Stimulated activated CD4-positive, alpha-beta T cell treated with anti-CD3 and anti-CD28 coated beads, Interleukin-2, amount 100 ng/mL, for 24 hours (primary cell): ENCODE results near the gene DHRS7.

Source experiments
- DNase-seq, 2 donors: peaks; one replicate each; pipeline ENCODE4 v3.0.0-alpha.2; 2020

The DHRS7 gene

GRCh38 chr14:60184905-60185555 lies 19.8 kb upstream of the DHRS7 start:
- DNase-seq: no peak

DNA sequence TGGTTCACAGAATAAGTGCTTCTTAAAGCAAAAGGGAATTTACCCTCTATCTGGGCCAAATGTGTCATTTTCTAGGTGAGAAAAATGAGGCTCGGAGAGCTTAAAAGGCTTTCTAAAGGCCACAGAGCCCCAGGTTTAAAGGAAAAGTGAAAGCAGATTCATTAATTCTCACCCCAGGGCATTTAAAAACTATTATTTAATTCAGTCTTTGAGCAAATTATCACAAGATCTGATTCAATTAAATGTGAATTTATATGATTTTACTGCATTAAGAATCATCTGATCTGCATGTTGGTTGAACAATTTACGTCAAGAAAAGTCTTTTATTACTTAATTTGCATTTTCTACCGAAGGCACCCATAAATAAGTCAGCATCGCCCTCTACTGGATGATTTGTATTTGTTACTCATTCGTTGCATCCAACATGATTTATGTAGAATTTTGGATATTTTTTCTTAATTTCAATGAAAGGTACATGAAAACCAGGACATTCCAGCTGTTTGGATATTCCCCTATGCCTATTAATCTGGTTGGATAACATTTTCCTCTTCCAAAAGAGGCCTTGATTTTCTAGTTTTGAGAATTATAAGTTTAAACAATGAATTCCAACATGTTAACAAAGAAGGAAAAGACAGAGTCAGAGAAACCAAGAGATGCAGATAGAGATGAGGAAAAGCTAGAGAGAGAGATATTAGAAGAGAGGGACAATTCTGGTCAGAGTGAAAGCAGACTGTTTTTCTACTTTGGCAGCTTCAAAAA lies 19.1 kb upstream of the DHRS7 start:
- no peak for DNase-seq

- DNase-seq: no peak
Measured at GRCh38 chr14:60183741-60184140, 18.5 kb upstream of the DHRS7 start.

DNA sequence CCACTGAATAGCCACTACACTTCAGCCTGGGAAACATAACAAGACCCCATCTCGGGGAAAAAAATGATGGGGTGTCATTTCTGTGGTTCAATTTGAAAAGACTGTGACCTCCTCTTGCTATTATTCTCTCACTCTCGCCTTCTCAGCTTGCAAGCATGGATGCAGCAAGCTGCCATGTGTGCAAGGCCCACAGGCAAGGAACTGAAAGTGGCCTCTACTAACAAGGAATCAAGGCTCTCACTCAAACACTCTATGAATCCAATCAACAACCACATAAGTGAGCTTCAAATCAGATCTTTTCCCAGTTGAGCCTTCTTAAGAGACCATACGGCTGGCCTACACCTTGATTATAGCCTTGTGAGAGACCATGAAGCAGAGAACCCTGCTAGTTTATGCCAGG lies 17.9 kb upstream of the DHRS7 start:
- DNase-seq: no peak

DNA sequence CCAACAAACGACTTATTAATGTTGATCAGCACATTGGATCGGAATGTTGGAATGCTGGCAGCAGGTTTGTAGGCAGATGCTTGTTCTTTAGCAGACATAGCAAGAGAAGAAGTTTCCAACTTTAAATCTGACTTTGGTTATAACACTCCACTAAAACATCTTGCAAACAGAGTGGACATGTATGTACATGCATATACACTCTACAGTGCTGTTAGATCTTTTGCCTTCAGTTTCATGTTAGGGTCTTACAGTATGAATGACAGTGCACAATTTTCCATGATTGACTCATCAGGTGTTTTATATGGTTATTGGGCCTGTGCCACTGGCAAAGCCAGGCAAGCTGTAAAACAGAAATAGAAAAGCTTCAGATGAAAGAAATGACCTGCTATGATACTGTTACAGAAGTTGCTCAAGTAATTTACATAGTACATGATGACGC lies 14.3 kb upstream of the DHRS7 start:
- DNase-seq: no peak

DNA sequence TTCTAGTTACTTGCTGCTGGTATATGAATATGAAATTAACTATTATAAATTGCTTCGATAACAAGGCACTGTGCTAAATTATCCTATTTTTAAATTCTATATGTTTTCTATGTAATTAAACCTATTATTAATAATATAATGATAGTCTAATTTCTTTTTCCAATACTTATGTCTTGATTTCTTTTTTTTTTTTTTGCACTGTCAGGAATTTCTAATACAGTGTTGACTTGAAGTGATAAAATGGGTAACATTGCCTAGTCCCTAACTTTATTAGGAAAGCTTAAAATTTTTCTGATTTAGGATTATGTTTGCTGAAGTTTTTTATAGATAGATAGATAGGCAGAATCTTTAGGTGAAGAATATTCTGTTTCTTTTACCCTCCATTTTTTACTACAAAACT lies 13.6 kb upstream of the DHRS7 start:
- DNase-seq: no peak

GRCh38 chr14:60178164-60178563 lies 13.0 kb upstream of the DHRS7 start:
- DNase-seq: no peak

- no peak for DNase-seq
Measured at GRCh38 chr14:60175255-60175902, 10.2 kb upstream of the DHRS7 start.

DNA sequence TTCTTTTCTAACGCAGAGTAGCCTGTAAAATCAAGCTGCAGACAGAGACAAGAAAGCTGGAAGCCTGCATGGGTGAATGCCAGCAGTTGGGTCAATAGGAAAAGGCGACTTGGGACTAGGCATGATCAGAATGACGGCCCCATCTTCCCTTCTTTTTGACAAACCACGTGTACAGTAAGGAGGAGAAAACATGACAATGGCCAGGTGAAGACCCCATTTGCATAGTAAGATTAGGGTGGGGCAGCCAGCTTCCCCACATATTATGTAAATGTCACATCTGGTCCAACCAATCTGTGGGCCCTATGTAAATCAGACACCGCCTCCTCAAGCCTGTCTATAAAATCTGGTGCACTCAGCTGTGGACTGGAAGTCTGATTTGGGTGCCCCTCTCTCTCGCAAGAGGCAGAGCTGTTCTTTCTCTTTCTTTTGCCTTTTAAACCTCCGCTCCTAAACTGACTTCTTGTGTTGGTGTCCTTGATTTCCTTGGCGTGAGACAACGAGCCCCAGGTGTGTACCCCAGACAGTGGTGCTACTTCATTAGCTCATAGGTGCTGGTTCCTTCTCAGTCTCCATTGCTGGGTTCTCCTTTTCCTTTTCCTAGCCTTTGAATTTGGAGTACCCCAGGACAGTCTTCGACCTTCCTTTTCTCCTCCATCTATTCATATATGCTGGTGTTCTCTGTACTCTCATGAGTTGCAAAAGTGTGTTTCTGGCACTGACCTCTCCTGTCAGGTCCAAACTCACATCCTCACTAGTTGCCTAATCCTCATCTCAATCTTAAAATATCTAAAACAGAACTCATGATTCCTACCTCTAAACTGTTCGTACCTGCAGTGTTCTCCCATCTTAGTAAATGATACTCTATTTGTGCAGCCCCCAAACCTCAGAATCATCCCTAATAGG lies 9.4 kb upstream of the DHRS7 start:
- no peak for DNase-seq

DNA sequence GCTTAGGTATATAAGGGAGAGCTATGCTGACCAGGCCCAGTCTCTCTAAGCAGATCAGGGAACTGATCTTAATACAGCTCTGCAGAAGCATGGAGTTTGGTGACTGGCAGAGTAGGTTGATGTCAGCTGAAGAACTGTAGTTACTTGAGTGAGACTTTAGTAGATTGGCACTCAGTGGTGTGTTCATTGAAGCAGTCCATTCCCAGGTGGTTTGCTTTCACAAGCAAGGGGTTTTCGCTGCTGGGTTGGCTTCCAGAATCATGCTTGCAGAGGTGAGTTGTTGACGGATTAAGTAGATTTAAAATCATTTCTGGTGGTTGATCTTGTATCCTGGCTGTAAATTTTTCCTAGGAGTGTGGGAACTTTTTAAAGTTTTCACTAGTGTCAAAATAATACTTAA lies 6.5 kb upstream of the DHRS7 start:
- no peak for DNase-seq

DNA sequence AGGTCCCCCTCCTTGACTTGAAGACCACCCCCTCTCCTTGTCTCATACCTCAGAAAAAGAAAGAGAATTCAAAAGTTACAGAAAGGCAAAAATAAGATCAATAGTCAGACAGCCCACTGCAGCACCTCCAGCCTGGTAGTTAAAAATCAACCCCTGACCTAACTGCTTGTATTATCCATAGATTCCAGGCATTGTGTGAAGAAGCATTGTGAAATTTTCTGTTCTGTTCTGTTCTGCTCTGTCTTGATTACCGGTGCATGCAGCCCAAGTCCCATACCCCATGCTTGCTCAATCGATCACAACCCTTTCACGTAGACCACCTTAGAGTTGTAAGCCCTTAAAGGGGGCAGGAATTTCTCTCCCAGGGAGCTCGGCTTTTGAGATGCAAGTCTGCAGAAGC lies 5.8 kb upstream of the DHRS7 start:
- no peak for DNase-seq

- no peak for DNase-seq
Measured at GRCh38 chr14:60169722-60170121, 4.5 kb upstream of the DHRS7 start.

- DNase-seq: no peak
Measured at GRCh38 chr14:60166142-60166541, 944 bp upstream of the DHRS7 start.

DNA sequence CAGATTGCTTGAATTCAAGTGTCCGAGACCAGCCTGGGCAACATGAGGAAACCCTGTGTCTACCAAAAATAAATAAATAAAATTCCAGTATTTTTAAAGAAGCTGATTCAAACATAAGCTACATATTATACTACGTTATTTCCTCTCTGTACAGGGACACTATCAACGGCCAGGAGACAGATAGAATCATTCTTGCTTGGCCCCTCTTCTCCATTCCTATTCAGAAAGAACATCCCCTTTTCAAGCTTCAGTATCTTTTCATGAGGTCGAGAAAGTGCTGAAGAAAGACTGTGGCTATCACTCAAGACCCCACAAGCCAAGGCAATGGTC lies 314 bp upstream of the DHRS7 start:
- DNase-seq: no peak

GRCh38 chr14:60164404-60164711 lies 840 bp downstream of the DHRS7 start:
- no peak for DNase-seq

GRCh38 chr14:60163693-60164092 lies 1.5 kb downstream of the DHRS7 start:
- no peak for DNase-seq

- no peak for DNase-seq
Measured at GRCh38 chr14:60161196-60162107, 3.7 kb downstream of the DHRS7 start.

GRCh38 chr14:60160422-60160821 lies 4.8 kb downstream of the DHRS7 start:
- no peak for DNase-seq

- DNase-seq: no peak
Measured at GRCh38 chr14:60154671-60155070, 10.5 kb downstream of the DHRS7 start.

GRCh38 chr14:60153991-60154390 lies 11.2 kb downstream of the DHRS7 start:
- DNase-seq: no peak

DNA sequence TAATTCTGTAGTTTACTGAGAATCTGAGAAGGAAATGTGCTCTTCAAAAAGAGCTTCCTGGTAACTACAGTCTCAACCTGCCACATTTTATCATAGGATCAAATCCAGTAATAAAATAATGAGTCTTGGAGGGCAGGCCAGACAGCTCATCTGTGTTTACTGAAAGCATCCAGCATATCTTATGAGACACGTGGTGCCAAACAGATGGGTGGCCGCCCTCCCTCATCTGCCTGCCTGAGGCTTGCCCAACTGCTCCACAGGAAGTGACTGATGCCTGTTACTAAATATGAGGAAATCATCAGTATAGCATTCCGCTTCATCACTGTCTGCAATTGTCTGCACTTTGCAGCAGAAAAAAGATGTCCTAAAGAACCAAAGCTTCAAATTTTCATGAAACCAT lies 13.5 kb downstream of the DHRS7 start:
- peak; percentile 61 to 69 for DNase-seq

- DNase-seq: no peak
Measured at GRCh38 chr14:60134702-60135101, 30.5 kb downstream of the DHRS7 start.
